GM21526 (cell line): ENCODE results near the gene MAPK9.
"Not testable (repeated sequence)": the region's sequence is repeated elsewhere in the genome, so short reads cannot be mapped to it uniquely, and the experiment has no call there.

ENCODE experiments used
- ATAC-seq: cut with Tn5 transposase; IDR thresholded peaks from one replicate; pipeline ENCODE4 v1.9.1; 2021; ENCODE audit warnings: moderate library complexity; ENCODE audit not compliant: unreplicated experiment, low FRiP score

Gene MAPK9

DNA sequence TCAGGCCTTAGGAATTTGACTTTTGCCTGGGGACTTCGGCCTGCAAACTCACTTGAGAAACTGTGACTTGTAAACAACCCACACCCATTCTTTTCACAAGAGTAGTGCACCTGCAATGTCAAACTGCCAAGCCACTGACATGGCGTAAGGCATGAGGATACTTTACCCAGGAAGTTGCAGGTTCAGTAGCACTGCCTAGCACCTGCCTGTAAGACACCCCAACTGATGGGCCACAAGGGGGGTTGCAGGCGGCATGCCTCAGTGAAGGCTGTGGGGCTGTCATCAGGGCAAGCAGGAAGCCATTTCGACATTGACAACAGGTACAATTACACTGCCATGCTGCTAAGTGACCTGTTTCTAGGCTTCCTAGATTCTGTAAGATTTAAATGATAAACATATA lies 41.6 kb downstream of the MAPK9 start:
- no peak for ATAC-seq

DNA sequence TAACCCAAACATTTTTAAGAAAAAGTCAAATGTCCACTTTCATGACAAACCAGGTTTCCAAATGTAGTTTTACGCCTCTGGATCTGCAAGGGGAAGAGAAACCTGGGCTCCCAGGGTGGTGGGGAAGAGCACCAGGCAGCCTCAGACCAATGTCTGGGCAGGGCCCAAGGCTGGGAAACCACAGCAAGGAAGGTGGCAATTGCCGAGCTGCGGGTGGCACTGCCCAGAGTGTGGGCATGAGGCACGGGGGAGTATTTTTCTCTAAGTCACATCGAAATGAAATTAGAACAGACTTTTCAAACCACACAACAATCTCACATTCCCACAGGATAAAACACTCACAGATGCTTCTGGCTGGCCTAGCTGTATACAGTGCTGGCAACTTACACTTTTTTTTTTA lies 50.3 kb downstream of the MAPK9 start:
- no peak for ATAC-seq

DNA sequence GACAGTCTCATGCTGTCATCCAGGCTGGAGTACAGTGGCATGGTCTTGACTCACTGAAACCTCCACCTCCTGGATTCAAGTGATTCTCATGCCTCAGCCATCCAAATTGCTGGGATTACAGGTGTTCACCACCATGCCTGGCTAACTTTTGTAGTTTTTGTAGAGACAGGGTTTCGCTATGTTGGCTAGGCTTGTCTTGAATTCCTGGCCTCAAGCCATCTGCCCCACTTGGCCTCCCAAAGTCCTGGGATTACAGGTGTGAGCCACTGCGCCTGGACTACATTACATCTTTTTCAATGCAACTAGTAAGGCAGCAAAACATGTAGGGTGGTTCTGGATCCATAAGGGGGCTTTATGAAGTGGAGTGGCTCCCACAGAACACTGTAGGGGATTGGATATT lies 53.3 kb downstream of the MAPK9 start:
- no peak for ATAC-seq

DNA sequence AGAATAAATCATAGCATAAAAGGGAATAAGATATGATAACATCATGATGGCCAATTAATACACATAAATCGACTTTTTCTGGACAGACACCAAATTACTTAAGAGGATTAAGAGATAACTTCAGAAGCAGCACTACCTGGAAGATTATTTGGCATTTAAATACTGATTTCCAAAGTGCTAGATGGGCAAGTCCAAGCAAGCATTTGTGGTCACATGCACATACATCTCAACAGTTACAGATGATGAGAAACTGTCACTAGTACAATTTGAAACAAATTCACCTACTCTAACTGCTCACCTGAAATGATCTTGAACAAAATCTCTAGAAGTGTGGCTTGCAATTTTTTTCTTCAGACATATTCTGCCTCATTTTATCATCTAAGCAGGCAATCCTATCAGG lies 56.0 kb downstream of the MAPK9 start:
- no peak for ATAC-seq

DNA sequence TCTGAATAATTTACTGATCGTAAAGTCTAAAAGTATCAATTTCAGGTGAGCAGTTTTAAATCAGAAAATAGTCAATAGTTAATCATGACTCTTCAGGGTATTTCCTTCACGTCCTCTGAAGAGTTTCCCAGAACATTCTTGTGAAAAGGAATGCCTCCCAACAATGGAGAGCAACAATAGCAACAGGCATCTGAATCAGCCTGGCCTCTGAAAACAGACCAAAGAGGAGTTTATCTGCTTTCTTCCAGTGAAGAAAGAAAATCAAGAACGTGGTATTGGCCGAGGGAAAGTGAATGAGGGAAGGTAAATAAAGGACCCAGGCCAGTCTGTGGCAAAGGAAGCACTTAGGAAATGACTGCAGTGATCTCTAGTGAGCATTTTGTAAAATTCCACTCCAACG lies 56.8 kb downstream of the MAPK9 start:
- ATAC-seq: no peak

DNA sequence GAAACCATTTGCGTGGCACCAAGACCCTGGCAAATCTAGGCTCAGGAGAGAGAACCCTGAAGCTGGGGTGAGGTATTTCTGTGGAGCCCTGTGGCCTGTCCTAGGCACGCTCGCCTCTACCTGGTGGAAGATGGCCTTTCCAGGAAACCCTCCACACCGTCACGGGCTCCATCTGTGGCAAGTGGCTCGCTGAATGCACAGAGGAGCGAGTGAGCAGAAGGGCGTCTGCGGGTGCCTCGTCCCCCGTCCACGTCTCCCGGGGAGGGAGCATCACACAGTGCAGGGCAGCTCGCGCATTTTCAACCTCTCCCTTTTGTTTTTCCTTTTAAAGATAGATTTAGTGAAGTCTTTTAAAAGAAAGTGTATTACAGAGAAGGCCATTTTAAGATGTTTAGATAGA lies 57.6 kb downstream of the MAPK9 start:
- no peak for ATAC-seq

DNA sequence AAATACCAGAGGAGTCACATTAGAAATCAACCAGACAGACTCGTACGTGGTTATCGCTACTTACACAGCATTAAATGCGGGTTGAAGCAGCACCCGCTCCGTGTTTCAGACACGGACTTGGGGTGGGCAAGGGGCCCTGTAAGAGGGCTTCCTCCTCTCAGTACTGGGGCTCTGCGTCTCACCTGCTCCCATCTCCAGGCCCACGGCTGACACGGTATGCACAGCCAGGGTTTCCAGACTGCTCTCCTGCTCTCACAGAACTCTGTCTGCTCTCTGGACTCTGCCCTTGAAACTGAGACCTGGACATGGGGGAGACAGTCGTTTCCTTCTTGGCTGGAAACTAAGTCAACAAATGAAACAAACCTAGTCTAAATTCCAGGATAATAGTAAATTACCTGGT lies 58.2 kb downstream of the MAPK9 start:
- ATAC-seq: no peak

DNA sequence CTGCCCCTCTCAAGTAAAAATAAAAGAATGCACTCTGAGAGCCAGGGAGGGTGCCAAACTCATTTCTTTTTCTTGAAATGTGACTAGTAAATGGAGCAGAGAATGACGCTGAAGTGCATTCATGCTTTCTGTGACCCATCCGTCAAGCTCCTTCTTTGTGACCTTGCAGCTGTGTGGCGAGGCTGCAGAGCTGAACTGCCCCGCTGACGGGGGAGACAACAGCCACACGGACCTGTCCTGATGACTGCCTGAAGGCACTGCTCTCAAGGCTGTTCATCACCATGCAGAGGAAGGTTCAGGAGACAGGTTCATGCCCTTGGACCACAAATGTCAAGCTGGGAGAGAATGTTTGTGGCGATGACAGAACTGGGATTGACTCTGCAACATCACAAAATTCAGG lies 61.9 kb downstream of the MAPK9 start:
- no peak for ATAC-seq

DNA sequence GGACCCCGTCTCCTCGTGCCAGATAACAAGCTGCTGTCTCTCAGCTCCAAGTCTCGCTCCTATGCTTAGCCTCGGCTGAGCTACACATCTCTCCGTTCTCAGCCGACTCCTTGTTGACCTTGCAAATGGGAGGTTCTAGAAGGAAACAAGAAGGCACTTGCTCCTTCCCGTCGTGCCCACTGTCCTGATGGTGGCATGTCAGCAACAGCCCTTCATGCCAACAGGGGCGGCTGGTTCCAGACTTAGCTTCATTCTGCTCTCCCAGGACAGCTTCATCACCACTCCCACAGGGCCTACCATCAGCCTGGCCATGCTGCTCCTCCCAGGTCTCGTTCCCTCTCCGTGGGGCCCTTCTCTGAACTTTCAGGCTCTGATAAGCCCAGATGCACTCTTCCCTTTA lies 69.8 kb downstream of the MAPK9 start:
- ATAC-seq: no peak

DNA sequence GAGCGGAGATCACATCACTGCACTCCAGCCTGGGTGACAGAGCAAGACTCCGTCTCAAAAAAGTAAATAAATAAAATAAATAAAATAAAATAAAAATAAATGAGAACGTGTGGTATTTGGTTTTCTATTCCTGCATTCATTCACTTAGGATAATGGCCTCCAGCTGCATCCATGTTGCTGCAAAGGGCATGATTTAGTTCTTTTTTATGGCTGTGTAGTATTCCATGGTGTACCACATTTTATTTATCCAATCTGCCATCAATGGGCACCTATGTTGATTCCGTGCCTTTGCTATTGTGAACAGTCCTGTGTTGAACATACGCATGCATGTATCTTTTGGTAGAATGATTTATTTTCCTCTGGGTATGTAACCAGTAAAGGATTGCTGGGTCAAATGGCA lies 74.1 kb downstream of the MAPK9 start:
- ATAC-seq: no peak

DNA sequence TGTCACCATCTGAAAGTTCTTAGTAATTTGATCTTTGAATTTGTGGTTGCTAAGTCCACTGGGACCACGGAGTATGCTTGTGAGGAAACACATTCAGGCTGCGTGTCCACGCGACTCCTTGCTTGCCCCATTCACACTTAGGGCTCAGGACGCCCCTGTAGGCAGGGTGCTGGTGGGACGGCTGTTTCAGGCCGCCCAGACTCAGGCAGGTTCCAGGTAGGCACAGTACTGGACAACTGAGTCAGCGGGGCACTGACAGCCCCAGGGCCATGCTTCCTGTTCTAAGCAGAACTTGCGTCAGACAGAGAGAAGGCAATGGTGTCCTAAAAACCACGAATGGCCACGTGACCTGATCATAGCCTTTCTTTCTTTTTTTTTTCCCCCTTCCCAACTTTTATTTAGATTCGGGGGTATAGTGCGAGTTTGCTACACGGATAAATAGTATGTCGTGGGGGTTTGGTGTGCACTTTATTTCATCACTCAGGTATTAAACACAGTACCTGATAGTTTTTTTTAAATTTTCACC lies 75.2 kb downstream of the MAPK9 start:
- no peak for ATAC-seq

DNA sequence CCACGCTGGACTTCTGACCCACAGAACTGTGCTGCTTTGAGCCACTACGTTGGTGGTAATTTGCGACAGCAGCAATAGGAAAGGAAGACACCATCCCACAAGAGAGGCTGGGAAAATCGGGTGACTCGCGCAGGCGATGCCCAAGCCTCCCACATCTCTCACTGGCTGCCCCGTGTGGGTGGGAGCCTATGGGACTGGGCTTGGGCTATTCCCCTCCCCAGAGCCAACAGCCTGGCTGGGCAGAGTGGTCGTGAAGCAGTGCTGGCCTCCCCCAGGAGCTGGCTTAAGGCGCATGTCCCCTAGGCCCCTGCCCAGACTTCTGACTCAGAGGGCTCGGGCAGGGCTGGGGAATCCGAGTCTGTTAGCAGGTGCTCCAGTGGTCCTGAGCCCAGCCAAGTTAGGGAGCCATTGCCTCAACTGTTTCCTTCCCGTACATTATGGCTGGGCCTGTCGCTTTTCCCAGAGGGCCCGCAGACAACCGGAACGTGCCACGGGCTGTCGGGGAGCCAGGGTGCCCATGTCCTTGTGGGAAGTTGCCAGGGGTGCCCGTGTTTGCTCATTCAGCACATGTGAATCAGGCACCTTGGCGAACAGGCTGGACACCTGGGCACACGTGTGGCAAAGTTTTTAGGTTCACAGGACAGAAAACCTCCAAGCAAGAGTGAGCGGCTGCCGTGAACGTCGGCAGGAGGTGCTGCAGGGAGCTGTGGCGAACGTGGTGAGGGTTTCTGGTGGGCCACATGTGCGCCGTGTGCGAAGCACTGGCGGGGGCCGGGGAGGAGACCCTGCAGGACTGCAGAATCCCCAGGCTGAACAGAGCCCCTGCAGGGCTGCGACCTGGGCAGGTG lies 75.9 kb downstream of the MAPK9 start:
- ATAC-seq: no peak

DNA sequence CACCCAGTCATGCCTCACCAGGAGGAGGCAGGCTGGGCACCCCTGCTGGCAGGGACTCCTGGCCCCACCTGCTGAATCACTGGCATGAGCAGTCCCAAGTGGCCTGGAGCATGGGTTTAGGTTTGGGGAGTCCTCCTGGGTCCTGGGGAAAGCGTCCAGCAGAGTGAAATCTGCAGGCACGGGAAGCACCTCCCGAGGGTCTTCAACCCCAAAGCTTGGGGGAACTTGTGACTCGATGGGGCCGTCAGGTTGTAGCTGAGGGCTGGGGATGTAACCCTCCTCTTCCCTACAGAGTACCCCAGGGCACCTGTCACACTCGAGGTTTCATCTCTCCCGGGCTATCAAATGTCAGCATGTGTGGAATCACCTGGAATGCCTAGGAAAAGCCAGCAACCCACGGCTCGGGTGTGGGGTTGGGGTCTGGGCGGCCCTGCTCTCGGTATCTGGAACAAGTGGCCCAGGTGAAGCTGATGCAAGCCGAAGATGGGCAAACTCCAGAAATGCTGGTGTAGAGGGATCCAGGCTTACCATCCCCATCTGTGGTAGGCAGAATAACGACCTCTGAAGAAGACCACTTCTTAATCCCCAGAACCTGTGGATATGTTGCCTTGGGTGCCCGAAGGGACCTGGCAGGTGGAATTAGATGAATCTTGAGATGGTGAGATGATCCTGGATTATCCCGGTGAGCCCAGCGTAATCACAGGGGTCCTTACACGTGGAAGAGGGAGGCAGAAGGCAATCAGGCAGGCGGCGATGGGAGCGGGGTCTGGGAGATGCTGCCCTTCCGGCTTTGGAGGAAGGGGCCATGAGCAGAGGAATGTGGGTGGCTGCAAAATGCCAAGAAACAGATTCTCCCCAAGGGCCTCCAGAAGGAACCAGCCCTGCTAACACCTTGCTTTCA lies 76.8 kb downstream of the MAPK9 start:
- no peak for ATAC-seq

DNA sequence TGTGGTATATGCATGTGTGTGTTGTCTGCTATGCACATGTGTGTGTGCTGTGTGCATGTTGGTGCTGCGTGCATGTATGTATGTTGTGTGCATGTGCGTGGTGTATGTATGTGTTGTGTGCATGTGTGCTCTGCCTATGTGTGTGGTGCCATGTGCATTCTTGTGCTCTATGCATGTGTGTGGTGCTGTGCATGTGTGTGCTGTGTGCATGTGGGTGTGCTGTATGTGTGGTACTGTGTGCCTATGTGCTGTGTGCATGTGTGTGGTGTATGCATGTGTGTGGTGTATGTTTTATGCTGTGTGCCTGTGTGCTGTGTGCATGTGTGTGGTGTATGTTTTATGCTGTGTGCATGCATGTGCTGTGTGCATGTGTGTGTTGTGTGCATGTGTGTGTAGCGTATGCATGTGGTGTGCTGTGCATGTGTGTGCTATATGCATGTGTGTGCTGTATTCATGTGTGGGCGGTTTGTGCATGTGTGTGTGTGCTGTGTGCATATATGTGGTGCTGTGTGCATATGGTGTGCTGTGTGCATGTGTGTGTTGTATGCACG lies 78.2 kb downstream of the MAPK9 start:
- ATAC-seq: no peak

DNA sequence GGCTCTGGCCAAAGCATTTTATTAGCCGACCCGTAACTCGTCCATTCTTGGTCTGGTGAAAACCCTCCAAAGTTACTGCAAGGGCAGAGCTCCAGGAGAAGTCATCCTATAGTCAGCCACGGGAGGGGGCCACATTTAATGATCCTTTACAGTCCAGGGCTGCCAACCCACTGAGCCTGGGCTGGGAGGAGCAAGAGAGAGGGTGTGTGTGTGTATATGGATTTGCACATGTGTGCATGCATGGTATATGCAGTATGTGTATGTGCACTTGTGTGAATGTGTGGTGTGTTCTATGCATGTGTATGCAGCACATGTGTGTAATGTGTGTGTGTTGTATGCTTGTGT lies 78.7 kb downstream of the MAPK9 start:
- no peak for ATAC-seq

DNA sequence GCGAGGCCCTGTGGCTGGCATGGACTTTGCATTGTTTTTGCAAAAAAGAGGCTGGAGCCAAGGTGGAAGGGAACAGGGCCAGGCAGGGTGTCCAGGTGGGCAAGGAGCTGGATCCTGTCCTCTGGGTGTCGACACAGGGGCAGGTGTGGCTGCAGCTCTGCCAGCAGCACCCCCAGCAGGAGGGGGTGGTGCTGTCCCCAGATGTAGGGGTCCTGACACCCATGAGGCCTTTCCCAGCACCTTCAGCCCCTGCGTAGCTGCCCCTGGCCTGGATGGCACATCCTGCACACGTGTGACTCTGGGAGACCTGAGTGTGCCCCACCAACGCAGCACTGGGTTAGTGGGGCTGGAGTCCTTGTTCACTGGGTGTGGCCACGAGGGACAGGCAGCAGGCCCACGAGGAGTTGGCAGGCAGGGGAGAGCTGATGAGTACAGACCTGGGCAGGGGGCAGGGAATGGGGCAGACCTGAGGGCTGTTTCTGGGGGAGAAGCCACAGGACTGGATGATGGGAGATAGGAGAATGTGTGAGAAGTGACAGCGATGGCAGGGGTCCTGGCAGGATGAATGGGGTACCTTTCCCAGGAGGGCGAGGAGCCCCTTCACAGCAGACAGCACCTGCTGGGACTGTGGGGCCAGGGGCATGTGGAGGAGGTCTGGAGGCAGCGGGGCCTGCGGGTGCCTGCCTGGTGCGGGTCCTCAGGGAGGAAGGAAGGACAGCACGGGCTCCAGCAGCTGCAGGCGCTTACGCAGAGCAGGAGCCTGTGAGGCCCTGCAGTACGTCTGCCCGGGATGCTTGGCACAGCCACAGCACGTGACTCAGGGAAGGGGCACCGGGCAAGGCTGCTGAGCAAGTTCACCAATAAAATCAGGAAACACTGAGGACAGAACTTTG lies 79.3 kb downstream of the MAPK9 start:
- ATAC-seq: no peak

DNA sequence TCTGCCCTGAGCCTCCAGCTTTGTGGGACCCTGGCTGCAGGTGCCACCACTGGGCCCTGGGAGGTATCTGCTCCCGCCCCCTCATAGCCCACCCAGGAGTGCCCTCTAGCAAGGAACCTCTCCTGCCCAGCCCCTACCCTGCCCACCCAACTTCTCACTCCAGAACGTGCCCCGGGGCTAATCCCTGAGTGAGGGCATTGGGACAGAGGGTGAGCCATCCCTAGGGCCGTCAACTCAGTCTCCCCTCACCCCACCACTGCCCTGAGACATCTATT lies 80.2 kb downstream of the MAPK9 start:
- no peak for ATAC-seq

DNA sequence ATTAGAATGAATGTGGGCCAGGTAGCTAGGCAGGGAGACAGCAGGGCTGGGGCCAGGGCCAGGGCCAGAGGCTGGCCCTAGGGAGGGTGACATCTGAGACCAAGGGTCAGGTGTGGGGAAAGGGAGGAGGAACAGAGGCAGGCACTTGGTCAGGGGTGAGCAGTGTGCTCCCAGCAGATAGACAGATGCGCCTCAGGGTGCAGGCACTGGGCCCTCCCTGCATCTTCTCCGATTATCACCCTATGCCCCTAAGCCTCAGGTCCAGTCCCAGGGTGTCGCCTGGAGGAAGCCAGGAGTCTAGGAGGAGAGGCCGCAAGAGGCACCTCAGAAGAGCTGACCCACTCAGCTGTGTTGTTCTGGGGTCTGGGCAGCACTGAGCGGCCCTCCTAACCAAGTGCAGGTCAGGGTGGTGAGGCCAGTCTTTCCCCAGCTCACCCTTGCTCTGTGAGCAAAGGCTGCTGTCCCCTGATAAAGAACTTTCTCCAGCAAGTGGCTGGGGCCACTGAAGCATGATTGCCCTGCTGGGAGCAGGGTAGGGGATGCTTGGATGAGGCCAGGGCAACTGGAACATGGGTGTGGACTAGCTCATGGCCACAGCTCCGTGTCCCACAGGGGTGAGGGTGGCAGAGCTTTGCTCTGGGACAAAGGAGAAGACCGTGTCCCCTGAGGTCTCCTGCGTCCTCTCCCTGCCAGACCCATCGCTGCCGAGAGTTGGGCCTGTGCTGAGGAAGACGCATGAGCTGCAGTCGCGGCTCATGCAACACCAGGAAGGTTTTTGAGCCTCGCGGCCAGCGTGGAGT lies 80.7 kb downstream of the MAPK9 start:
- ATAC-seq: no peak

DNA sequence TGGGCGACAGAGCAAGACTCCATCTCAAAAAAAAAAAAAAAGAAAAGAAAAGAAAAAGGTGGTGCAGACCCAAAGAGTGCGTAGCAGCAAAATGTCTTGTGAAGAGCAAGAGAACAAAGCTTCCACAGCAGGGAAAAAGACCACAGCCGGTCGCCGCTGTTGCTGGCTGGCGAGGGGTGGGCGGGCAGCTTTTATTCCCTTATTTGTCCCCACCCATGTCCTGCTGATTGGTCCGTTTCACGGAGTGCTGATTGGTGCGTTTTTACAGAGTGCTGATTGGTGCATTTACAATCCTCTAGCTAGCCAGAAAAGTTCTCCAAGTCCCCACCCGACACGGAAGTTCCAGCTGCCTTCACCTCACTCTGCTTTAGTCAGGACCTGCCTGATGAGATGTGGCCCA lies 81.8 kb downstream of the MAPK9 start:
- not testable (repeated sequence) for ATAC-seq

DNA sequence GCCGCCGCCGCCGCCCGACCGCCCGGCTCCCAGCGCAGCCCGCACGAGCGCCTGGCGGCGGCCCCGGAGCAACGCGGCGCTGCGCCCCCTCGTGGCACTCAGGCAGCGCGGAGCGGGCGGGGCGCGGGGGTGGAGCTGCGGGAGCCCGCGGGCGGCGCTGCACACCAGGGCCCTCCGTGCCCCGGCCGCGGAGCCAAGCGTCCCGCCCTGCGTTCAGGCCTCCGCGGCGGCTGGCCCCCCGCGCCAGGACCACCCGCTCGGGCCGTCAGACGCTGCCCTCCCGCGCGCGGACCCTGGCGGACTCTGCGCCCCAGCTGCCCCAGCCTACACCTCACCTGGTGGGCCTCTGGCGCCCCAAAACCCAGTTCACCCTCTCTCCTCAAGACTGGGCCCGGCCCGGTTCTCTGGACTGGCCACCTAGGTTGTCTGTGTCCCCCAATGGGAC lies 82.7 kb downstream of the MAPK9 start, which contains the start of gene RASGEF1C:
TSS of gene RASGEF1C (minus strand) at position 75 of the 445 bp plus-strand sequence. CDS start 71,159 bp downstream, outside the sequence.
- ATAC-seq: no peak
